B cell (primary cell): ENCODE measurements around the gene N4BP2L1. TPM values are rescaled to one million over a fixed set of nuclear protein-coding genes. Genes with fewer than 3 reads are reported as not detected.

Experiments used
- ATAC-seq: fragments of 200-7000 bp; cut with Tn5 transposase; one replicate; pipeline ENCODE4 v1.10.0; 2021; ENCODE audit warnings: low read depth, mild to moderate bottlenecking, moderate number of reproducible peaks, moderate library complexity
- CTCF ChIA-PET: fragments of 350-600 bp; sonication (Branson Sonifier 250); formaldehyde crosslinking; loops from one replicate; lab custom pipeline; 2021; ENCODE audit warnings: antibody characterized with exemption, inconsistent platforms; lab: Charles Lee
- POLR2A ChIA-PET: fragments of 350-600 bp; sonication (Branson Sonifier 250); formaldehyde crosslinking; loops from one replicate; lab custom pipeline; 2021; ENCODE audit warnings: antibody characterized with exemption; lab: Charles Lee
- DNase-seq: peaks from one replicate; pipeline ENCODE4 v3.0.0; 2013
- H2AFZ ChIP-seq: 2 replicates; pipeline ENCODE4 v1.6.1; 2012; ENCODE audit warnings: mild to moderate bottlenecking, low read depth, low read length; ENCODE audit not compliant: insufficient read depth, poor library complexity, severe bottlenecking
- H3K27ac ChIP-seq, 2 donors: 1 replicate in 1 of 2; 2 replicates in 1 of 2; pipeline ENCODE4 v1.5.1; 2012 to 2013; ENCODE audit warnings: low read length in 2 of 2, mild to moderate bottlenecking in 2 of 2, moderate library complexity in 1 of 2
- H3K27me3 ChIP-seq, 4 experiments: fragments of 200-600 bp in 1 of 4; sonication (generic) in 1 of 4; replicated peaks in 1 of 4; 1 replicate in 2 of 4; 2 replicates in 2 of 4; pipeline versions ENCODE4 v1.6.1 to v1.7.0; 2013 to 2016; ENCODE audit warnings: low read length in 3 of 4, mild to moderate bottlenecking in 2 of 4, mixed read lengths in 1 of 4, moderate library complexity in 1 of 4; ENCODE audit not compliant: insufficient read depth in 4 of 4, control insufficient read depth in 3 of 4; ENCODE audit errors: control extremely low read depth in 1 of 4
- H3K36me3 ChIP-seq, 2 experiments: replicated peaks in 1 of 2; 1 replicate in 1 of 2; 2 replicates in 1 of 2; pipeline versions ENCODE4 v1.6.1 to v1.7.1; 2013; ENCODE audit warnings: low read length in 1 of 2; ENCODE audit not compliant: insufficient read depth in 2 of 2, control insufficient read depth in 1 of 2; ENCODE audit errors: control extremely low read depth in 1 of 2, extremely low read depth in 1 of 2
- H3K4me1 ChIP-seq, 2 donors: fragments of 200-600 bp in 1 of 2; sonication (generic) in 1 of 2; 1 replicate in 1 of 2; 2 replicates in 1 of 2; pipeline versions ENCODE4 v1.5.1 to v1.6.1; 2013 to 2017; ENCODE audit warnings: low read length in 2 of 2; ENCODE audit not compliant: control insufficient read depth in 2 of 2, insufficient read depth in 2 of 2
- H3K4me2 ChIP-seq: replicated peaks from 2 replicates; pipeline ENCODE3; 2012; ENCODE audit warnings: mild to moderate bottlenecking, low read depth, low read length; ENCODE audit not compliant: poor library complexity, severe bottlenecking
- H3K4me3 ChIP-seq, 5 experiments: fragments of 200-600 bp in 1 of 5; sonication (generic) in 1 of 5; 1 replicate in 3 of 5; 2 replicates in 2 of 5; pipeline versions ENCODE4 v1.5.1 to v1.7.0; 2011 to 2016; ENCODE audit warnings: low read length in 4 of 5, mild to moderate bottlenecking in 4 of 5, low read depth in 2 of 5, control low read depth in 1 of 5, moderate library complexity in 1 of 5; ENCODE audit not compliant: insufficient read depth in 1 of 5; ENCODE audit errors: control extremely low read depth in 1 of 5, extremely low read depth in 1 of 5
- H3K79me2 ChIP-seq: fragments of 200-600 bp; sonication (generic); one replicate; pipeline ENCODE4 v1.6.0; 2016; ENCODE audit warnings: low read length; ENCODE audit not compliant: control insufficient read depth, insufficient read depth
- H3K9ac ChIP-seq: fragments of 200-600 bp; sonication (generic); 2 replicates; pipeline ENCODE4 v1.6.1; 2017; ENCODE audit warnings: mild to moderate bottlenecking, low read length, moderate library complexity
- H3K9me3 ChIP-seq, 3 donors: one replicate each; pipeline versions ENCODE4 v1.6.1 to v1.7.1; 2013; ENCODE audit warnings: low read length in 2 of 3; ENCODE audit not compliant: control insufficient read depth in 2 of 3, insufficient read depth in 1 of 3; ENCODE audit errors: control extremely low read depth in 1 of 3
- H4K20me1 ChIP-seq: 2 replicates; pipeline ENCODE4 v1.6.0; 2012; ENCODE audit warnings: mild to moderate bottlenecking, low read length; ENCODE audit not compliant: insufficient read depth, control insufficient read depth, poor library complexity, severe bottlenecking
- H3K27ac Mint-ChIP-seq: one replicate; pipeline ENCODE4 v1.8.0; 2021; ENCODE audit warnings: mixed read lengths
- H3K27me3 Mint-ChIP-seq: one replicate; pipeline ENCODE4 v1.8.0; 2021; ENCODE audit warnings: mixed read lengths
- H3K4me1 Mint-ChIP-seq: one replicate; pipeline ENCODE4 v1.8.0; 2021; ENCODE audit warnings: mixed read lengths
- H3K4me3 Mint-ChIP-seq: one replicate; pipeline ENCODE4 v1.8.0; 2021; ENCODE audit warnings: mixed read lengths
- H3K9me3 Mint-ChIP-seq: one replicate; pipeline ENCODE4 v1.8.0; 2022; ENCODE audit warnings: mixed read lengths; ENCODE audit not compliant: insufficient read depth
- EZH2 ChIP-seq: IDR thresholded peaks from 2 replicates; pipeline ENCODE4 v1.6.1; 2012; ENCODE audit warnings: borderline replicate concordance, low read depth, mild to moderate bottlenecking, moderate library complexity, low read length; ENCODE audit not compliant: insufficient read depth, poor library complexity, severe bottlenecking
- WGBS: methylation state at CpG from one replicate; pipeline ENCODE4 v1.1.5; 2013; ENCODE audit warnings: missing lambda C conversion rate; ENCODE audit not compliant: insufficient coverage; 5-methylcytosine and 5-hydroxymethylcytosine counted together
- intact Hi-C: fragments of 100-400 bp; cut with micrococcal nuclease; formaldehyde crosslinking; loops from one replicate; pipeline ENCODE4 v1.10.0; 2022
- polyA plus RNA-seq: library from polyadenylated mRNA; depleted of rRNA; stranded (reverse); fragments of >200 nt; gene quantifications from 2 replicates; pipeline ENCODE4 v1.2.3, GENCODE V29; 2012
- total RNA-seq, 2 donors: library from RNA; stranded (reverse); fragments of 120-200 nt in 1 of 2; gene quantifications; 1 replicate in 1 of 2; 2 replicates in 1 of 2; pipeline versions ENCODE4 v1.2.3 to v1.2.4, GENCODE V29; 2013 to 2022
- TF ChIP-seq, protein P1 (sequence below): fragments of 200-600 bp; IDR thresholded peaks from one replicate; pipeline ENCODE4 v1.8.0; 2022; ENCODE audit warnings: antibody characterized with exemption, mild to moderate bottlenecking

The N4BP2L1 gene
- total and polyA plus RNA-seq, 2 donors (not counting 1 experiment from before 2014, with no cell fraction given) = 50.9 to 52.8 TPM

DNA sequence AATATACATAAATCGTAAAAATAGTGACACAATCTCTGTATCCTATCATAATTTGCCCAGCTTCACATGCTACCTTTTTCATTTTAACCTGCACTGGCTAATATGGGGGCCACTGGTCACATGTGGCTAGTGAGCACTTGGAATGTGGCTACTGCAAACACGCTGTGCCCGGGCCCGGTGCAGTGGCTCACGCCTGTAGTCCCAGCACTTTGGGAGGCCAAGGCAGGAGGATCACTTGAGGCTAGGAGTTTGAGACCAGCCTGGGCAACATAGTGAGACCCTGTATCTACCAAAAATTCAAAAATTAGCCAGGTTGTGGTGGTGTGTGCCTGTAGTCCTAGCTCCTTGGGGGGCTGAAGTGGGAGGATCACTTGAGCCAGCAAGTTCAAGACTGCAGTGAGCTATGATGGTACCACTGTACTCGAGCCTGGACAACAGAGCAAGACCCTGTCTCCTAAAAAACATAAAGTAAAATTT, 1.5 kb upstream of the N4BP2L1 start:
- TF ChIP-seq, protein P1, sequence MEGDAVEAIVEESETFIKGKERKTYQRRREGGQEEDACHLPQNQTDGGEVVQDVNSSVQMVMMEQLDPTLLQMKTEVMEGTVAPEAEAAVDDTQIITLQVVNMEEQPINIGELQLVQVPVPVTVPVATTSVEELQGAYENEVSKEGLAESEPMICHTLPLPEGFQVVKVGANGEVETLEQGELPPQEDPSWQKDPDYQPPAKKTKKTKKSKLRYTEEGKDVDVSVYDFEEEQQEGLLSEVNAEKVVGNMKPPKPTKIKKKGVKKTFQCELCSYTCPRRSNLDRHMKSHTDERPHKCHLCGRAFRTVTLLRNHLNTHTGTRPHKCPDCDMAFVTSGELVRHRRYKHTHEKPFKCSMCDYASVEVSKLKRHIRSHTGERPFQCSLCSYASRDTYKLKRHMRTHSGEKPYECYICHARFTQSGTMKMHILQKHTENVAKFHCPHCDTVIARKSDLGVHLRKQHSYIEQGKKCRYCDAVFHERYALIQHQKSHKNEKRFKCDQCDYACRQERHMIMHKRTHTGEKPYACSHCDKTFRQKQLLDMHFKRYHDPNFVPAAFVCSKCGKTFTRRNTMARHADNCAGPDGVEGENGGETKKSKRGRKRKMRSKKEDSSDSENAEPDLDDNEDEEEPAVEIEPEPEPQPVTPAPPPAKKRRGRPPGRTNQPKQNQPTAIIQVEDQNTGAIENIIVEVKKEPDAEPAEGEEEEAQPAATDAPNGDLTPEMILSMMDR = no peak
- TF ChIP-seq EZH2 = no peak
- WGBS = 100% methylated on average over 5 of the region's 6 CpGs
- DNase-seq (no peak), ATAC-seq (no peak)
- H3K27ac Mint-ChIP-seq = peak overlapping the region; percentile 67
- Histone ChIP-seq H2AFZ (no peak overlapping the region), H3K27me3 (no peaks in the 10 kb centered on the region), H3K9me3 (no peaks in the 10 kb centered on the region), H3K4me3 (no peak overlapping the region), H3K27ac (peak overlapping the region; percentile 95 to 98), H3K4me2 (peak overlapping the region; percentile 96), H3K36me3 (no peaks in the 10 kb centered on the region), H3K4me1 (peaks cover 28 to 40% of the 10 kb centered on the region in 2 donors), H3K9ac (no peak overlapping the region), H3K79me2 (peaks cover 32% of the 10 kb centered on the region), H4K20me1 (peaks cover 11% of the 10 kb centered on the region)
- no peaks in the 10 kb centered on the region for H3K9me3 Mint-ChIP-seq
- H3K4me3 Mint-ChIP-seq = peak overlapping the region; percentile 32
- ChIA-PET CTCF (interaction anchor here (1.1 to 3.9 kb wide), 6 partner anchors 13 to 151 kb away, joined by 3 to 12 read pairs (median 4); no protein-coding TSS in a partner anchor), POLR2A (interaction anchor here (2.0 kb wide), 1 partner anchor 114 kb away, joined by 17 read pairs; the partner anchor contains the start of genes BRCA2 and ZAR1L)
- intact Hi-C loops = loop anchor here (2.0 to 5.0 kb wide), 2 partner anchors 1267 to 1812 kb away; partner anchors contain the start of gene USPL1
- H3K27me3 Mint-ChIP-seq = no peaks in the 10 kb centered on the region
- H3K4me1 Mint-ChIP-seq = peaks cover 37% of the 10 kb centered on the region
